B cell (primary cell): ENCODE measurements around the gene PHKG2. TPM values are rescaled to one million over a fixed set of nuclear protein-coding genes. Genes with fewer than 3 reads are reported as not detected.

Experiments used
- ATAC-seq: fragments of 200-7000 bp; cut with Tn5 transposase; one replicate; pipeline ENCODE4 v1.10.0; 2021; ENCODE audit warnings: low read depth, mild to moderate bottlenecking, moderate number of reproducible peaks, moderate library complexity
- CTCF ChIA-PET: fragments of 350-600 bp; sonication (Branson Sonifier 250); formaldehyde crosslinking; loops from one replicate; lab custom pipeline; 2021; ENCODE audit warnings: antibody characterized with exemption, inconsistent platforms; lab: Charles Lee
- POLR2A ChIA-PET: fragments of 350-600 bp; sonication (Branson Sonifier 250); formaldehyde crosslinking; loops from one replicate; lab custom pipeline; 2021; ENCODE audit warnings: antibody characterized with exemption; lab: Charles Lee
- DNase-seq: peaks from one replicate; pipeline ENCODE4 v3.0.0; 2013
- H2AFZ ChIP-seq: 2 replicates; pipeline ENCODE4 v1.6.1; 2012; ENCODE audit warnings: mild to moderate bottlenecking, low read depth, low read length; ENCODE audit not compliant: insufficient read depth, poor library complexity, severe bottlenecking
- H3K27ac ChIP-seq, 2 donors: 1 replicate in 1 of 2; 2 replicates in 1 of 2; pipeline ENCODE4 v1.5.1; 2012 to 2013; ENCODE audit warnings: low read length in 2 of 2, mild to moderate bottlenecking in 2 of 2, moderate library complexity in 1 of 2
- H3K27me3 ChIP-seq, 4 experiments: fragments of 200-600 bp in 1 of 4; sonication (generic) in 1 of 4; replicated peaks in 1 of 4; 1 replicate in 2 of 4; 2 replicates in 2 of 4; pipeline versions ENCODE4 v1.6.1 to v1.7.0; 2013 to 2016; ENCODE audit warnings: low read length in 3 of 4, mild to moderate bottlenecking in 2 of 4, mixed read lengths in 1 of 4, moderate library complexity in 1 of 4; ENCODE audit not compliant: insufficient read depth in 4 of 4, control insufficient read depth in 3 of 4; ENCODE audit errors: control extremely low read depth in 1 of 4
- H3K36me3 ChIP-seq, 2 experiments: replicated peaks in 1 of 2; 1 replicate in 1 of 2; 2 replicates in 1 of 2; pipeline versions ENCODE4 v1.6.1 to v1.7.1; 2013; ENCODE audit warnings: low read length in 1 of 2; ENCODE audit not compliant: insufficient read depth in 2 of 2, control insufficient read depth in 1 of 2; ENCODE audit errors: control extremely low read depth in 1 of 2, extremely low read depth in 1 of 2
- H3K4me1 ChIP-seq, 2 donors: fragments of 200-600 bp in 1 of 2; sonication (generic) in 1 of 2; 1 replicate in 1 of 2; 2 replicates in 1 of 2; pipeline versions ENCODE4 v1.5.1 to v1.6.1; 2013 to 2017; ENCODE audit warnings: low read length in 2 of 2; ENCODE audit not compliant: control insufficient read depth in 2 of 2, insufficient read depth in 2 of 2
- H3K4me2 ChIP-seq: replicated peaks from 2 replicates; pipeline ENCODE3; 2012; ENCODE audit warnings: mild to moderate bottlenecking, low read depth, low read length; ENCODE audit not compliant: poor library complexity, severe bottlenecking
- H3K4me3 ChIP-seq, 5 experiments: fragments of 200-600 bp in 1 of 5; sonication (generic) in 1 of 5; 1 replicate in 3 of 5; 2 replicates in 2 of 5; pipeline versions ENCODE4 v1.5.1 to v1.7.0; 2011 to 2016; ENCODE audit warnings: low read length in 4 of 5, mild to moderate bottlenecking in 4 of 5, low read depth in 2 of 5, control low read depth in 1 of 5, moderate library complexity in 1 of 5; ENCODE audit not compliant: insufficient read depth in 1 of 5; ENCODE audit errors: control extremely low read depth in 1 of 5, extremely low read depth in 1 of 5
- H3K79me2 ChIP-seq: fragments of 200-600 bp; sonication (generic); one replicate; pipeline ENCODE4 v1.6.0; 2016; ENCODE audit warnings: low read length; ENCODE audit not compliant: control insufficient read depth, insufficient read depth
- H3K9ac ChIP-seq: fragments of 200-600 bp; sonication (generic); 2 replicates; pipeline ENCODE4 v1.6.1; 2017; ENCODE audit warnings: mild to moderate bottlenecking, low read length, moderate library complexity
- H3K9me3 ChIP-seq, 3 donors: one replicate each; pipeline versions ENCODE4 v1.6.1 to v1.7.1; 2013; ENCODE audit warnings: low read length in 2 of 3; ENCODE audit not compliant: control insufficient read depth in 2 of 3, insufficient read depth in 1 of 3; ENCODE audit errors: control extremely low read depth in 1 of 3
- H4K20me1 ChIP-seq: 2 replicates; pipeline ENCODE4 v1.6.0; 2012; ENCODE audit warnings: mild to moderate bottlenecking, low read length; ENCODE audit not compliant: insufficient read depth, control insufficient read depth, poor library complexity, severe bottlenecking
- H3K27ac Mint-ChIP-seq: one replicate; pipeline ENCODE4 v1.8.0; 2021; ENCODE audit warnings: mixed read lengths
- H3K27me3 Mint-ChIP-seq: one replicate; pipeline ENCODE4 v1.8.0; 2021; ENCODE audit warnings: mixed read lengths
- H3K4me1 Mint-ChIP-seq: one replicate; pipeline ENCODE4 v1.8.0; 2021; ENCODE audit warnings: mixed read lengths
- H3K4me3 Mint-ChIP-seq: one replicate; pipeline ENCODE4 v1.8.0; 2021; ENCODE audit warnings: mixed read lengths
- H3K9me3 Mint-ChIP-seq: one replicate; pipeline ENCODE4 v1.8.0; 2022; ENCODE audit warnings: mixed read lengths; ENCODE audit not compliant: insufficient read depth
- EZH2 ChIP-seq: IDR thresholded peaks from 2 replicates; pipeline ENCODE4 v1.6.1; 2012; ENCODE audit warnings: borderline replicate concordance, low read depth, mild to moderate bottlenecking, moderate library complexity, low read length; ENCODE audit not compliant: insufficient read depth, poor library complexity, severe bottlenecking
- WGBS: methylation state at CpG from one replicate; pipeline ENCODE4 v1.1.5; 2013; ENCODE audit warnings: missing lambda C conversion rate; ENCODE audit not compliant: insufficient coverage; 5-methylcytosine and 5-hydroxymethylcytosine counted together
- intact Hi-C: fragments of 100-400 bp; cut with micrococcal nuclease; formaldehyde crosslinking; loops from one replicate; pipeline ENCODE4 v1.10.0; 2022
- polyA plus RNA-seq: library from polyadenylated mRNA; depleted of rRNA; stranded (reverse); fragments of >200 nt; gene quantifications from 2 replicates; pipeline ENCODE4 v1.2.3, GENCODE V29; 2012
- total RNA-seq, 2 donors: library from RNA; stranded (reverse); fragments of 120-200 nt in 1 of 2; gene quantifications; 1 replicate in 1 of 2; 2 replicates in 1 of 2; pipeline versions ENCODE4 v1.2.3 to v1.2.4, GENCODE V29; 2013 to 2022
- TF ChIP-seq, protein P1 (sequence below): fragments of 200-600 bp; IDR thresholded peaks from one replicate; pipeline ENCODE4 v1.8.0; 2022; ENCODE audit warnings: antibody characterized with exemption, mild to moderate bottlenecking

The PHKG2 gene
- total and polyA plus RNA-seq, 2 donors (not counting 1 experiment from before 2014, with no cell fraction given) = 55.7 to 80.8 TPM

DNA sequence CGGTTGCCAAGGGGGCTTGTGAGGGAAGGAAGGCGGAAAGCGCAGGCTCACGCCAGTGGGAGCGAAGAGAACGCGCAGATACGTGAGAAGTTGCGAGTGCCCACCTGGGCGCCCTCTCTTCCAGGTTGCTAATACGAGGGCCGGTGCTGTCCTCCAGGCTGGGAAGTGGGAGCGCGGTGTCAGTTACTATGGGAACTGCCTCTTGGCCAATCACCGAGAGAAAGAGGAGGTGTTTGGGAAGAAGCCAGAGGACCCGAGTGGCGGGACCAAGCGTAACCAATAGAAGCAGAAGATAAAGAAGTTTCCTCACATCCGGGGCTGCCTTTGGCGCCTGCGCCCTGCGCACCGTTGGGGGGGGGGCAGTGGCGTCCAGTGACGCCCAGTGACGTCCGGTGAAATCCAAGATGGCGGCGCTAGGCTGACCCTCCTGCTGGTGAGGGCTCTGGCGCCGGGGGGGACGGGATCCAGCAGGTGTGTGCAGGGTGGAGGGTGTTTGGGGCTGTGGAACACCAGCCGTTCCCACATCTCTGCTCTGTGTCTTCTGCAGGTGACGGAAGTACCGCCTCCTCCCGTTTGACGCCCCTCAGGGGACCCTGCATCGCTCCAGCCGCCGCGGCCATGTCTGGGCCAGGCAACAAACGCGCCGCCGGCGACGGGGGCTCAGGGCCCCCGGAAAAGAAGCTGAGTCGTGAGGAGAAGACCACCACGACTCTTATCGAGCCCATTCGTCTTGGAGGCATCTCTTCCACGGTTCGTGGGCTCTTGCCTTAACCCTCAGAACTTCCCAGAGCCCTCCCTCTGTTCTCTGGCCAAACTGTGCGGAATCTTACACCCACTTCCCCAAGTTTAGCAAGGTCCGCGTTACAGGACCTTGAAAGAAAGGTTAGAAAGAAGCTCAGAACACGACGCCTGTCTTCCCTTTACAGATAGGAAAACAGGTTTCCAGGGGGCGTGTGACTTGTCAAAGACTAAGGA, 14.0 kb downstream of the PHKG2 start, which contains the start of the genes CFAP119 and RNF40:
Gene CFAP119, minus strand, starts transcription at position 135 of the 975 bp plus-strand sequence. CDS start 314 bp downstream, outside the sequence.
Gene RNF40, plus strand, starts transcription at position 395 of the 975 bp plus-strand sequence. Its CDS starts 224 bp downstream, at position 619.
- intact Hi-C loops = loop anchor here (1.0 to 5.0 kb wide), 8 partner anchors 14 to 270 kb away; partner anchors contain the start of genes ORAI3, PHKG2 and STX4
- peaks cover 0 to 44% of the 10 kb centered on the region in 2 experiments for H3K36me3 ChIP-seq
- H3K9me3 Mint-ChIP-seq = no peaks in the 10 kb centered on the region

More for the DNA sequence above, 14.0 kb downstream of the PHKG2 start, which contains the start of the genes CFAP119 and RNF40:
- H3K4me2 ChIP-seq = peak within 1 kb of the TSS; percentile 97
- CTCF ChIA-PET = interaction anchor here (0.7 kb wide), 1 partner anchor 51 kb away, joined by 3 read pairs; no protein-coding TSS in a partner anchor
- Mint-ChIP-seq H3K4me3 (peak within 1 kb of the TSS; percentile 98), H3K4me1 (peaks cover 36% of the 10 kb centered on the region), H3K27me3 (no peaks in the 10 kb centered on the region), H3K27ac (peak within 1 kb of the TSS; percentile 95)
- no peaks in the 10 kb centered on the region for H3K27me3 ChIP-seq
- POLR2A ChIA-PET = interaction anchor here (0.8 to 2.1 kb wide), 2 partner anchors 14 to 180 kb away, joined by 3 to 9 read pairs; partner anchors contain the start of gene PHKG2
- peak within 1 kb of the TSS; percentile 57 to 91 for H3K27ac ChIP-seq
- peaks cover 43% of the 10 kb centered on the region for H4K20me1 ChIP-seq
- peaks cover 33% of the 10 kb centered on the region for H3K79me2 ChIP-seq
- H2AFZ ChIP-seq = peak within 1 kb of the TSS; percentile 94
- no peaks in the 10 kb centered on the region for H3K9me3 ChIP-seq
- peak within 1 kb of the TSS; percentile 82 to 93 (median 90) for H3K4me3 ChIP-seq
- under 1% methylated on average over 60 of the region's 60 CpGs for WGBS
- peaks cover 24 to 37% of the 10 kb centered on the region in 2 donors for H3K4me1 ChIP-seq
- peak; percentile 92 for ATAC-seq
- no peak for TF ChIP-seq EZH2
- TF ChIP-seq, protein P1, sequence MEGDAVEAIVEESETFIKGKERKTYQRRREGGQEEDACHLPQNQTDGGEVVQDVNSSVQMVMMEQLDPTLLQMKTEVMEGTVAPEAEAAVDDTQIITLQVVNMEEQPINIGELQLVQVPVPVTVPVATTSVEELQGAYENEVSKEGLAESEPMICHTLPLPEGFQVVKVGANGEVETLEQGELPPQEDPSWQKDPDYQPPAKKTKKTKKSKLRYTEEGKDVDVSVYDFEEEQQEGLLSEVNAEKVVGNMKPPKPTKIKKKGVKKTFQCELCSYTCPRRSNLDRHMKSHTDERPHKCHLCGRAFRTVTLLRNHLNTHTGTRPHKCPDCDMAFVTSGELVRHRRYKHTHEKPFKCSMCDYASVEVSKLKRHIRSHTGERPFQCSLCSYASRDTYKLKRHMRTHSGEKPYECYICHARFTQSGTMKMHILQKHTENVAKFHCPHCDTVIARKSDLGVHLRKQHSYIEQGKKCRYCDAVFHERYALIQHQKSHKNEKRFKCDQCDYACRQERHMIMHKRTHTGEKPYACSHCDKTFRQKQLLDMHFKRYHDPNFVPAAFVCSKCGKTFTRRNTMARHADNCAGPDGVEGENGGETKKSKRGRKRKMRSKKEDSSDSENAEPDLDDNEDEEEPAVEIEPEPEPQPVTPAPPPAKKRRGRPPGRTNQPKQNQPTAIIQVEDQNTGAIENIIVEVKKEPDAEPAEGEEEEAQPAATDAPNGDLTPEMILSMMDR = no peak
- peak within 1 kb of the TSS; percentile 96 for H3K9ac ChIP-seq
- peak; percentile 95 for DNase-seq
